Putamen (tissue), 1 donor: ENCODE measurements around the gene TDP2.
"Not testable (repeated sequence)": the region's sequence is repeated elsewhere in the genome, so short reads cannot be mapped to it uniquely, and the experiment has no call there.

ENCODE experiments used
- DNase-seq: peaks from one replicate; pipeline ENCODE4 v3.0.0-alpha.2; 2016; ENCODE audit warnings: low spot score

Gene TDP2

GRCh38 chr6:24646771-24647170 lies 19.9 kb downstream of the TDP2 start:
- DNase-seq, result no peak

- DNase-seq, result no peak
Observed at GRCh38 chr6:24644377-24644776, 22.3 kb downstream of the TDP2 start.

- no peak for DNase-seq
Observed at GRCh38 chr6:24643920-24644319, 22.8 kb downstream of the TDP2 start.

GRCh38 chr6:24642061-24642460 lies 24.6 kb downstream of the TDP2 start:
- no peak for DNase-seq

GRCh38 chr6:24640631-24641030 lies 26.1 kb downstream of the TDP2 start:
- not testable (repeated sequence) for DNase-seq

GRCh38 chr6:24640166-24640565 lies 26.5 kb downstream of the TDP2 start:
- DNase-seq, result no peak

GRCh38 chr6:24636681-24637080 lies 30.0 kb downstream of the TDP2 start:
- DNase-seq, result no peak

- DNase-seq, result no peak
Observed at GRCh38 chr6:24632573-24632972, 34.1 kb downstream of the TDP2 start.

- DNase-seq, result no peak
Observed at GRCh38 chr6:24631671-24632070, 35.0 kb downstream of the TDP2 start.

- no peak for DNase-seq
Observed at GRCh38 chr6:24630856-24631505, 35.7 kb downstream of the TDP2 start.

GRCh38 chr6:24621626-24622289 lies 44.9 kb downstream of the TDP2 start:
- no peak for DNase-seq

GRCh38 chr6:24620637-24621036 lies 46.1 kb downstream of the TDP2 start:
- DNase-seq, result no peak

- DNase-seq, result no peak
Observed at GRCh38 chr6:24619661-24620060, 47.0 kb downstream of the TDP2 start.

GRCh38 chr6:24614648-24615047 lies 52.1 kb downstream of the TDP2 start:
- DNase-seq, result no peak

GRCh38 chr6:24614043-24614420 lies 52.7 kb downstream of the TDP2 start:
- no peak for DNase-seq

GRCh38 chr6:24613361-24614042 lies 53.2 kb downstream of the TDP2 start:
- no peak for DNase-seq

GRCh38 chr6:24610672-24611071 lies 56.0 kb downstream of the TDP2 start:
- DNase-seq, result no peak

- no peak for DNase-seq
Observed at GRCh38 chr6:24607310-24608105, 59.2 kb downstream of the TDP2 start.

- no peak for DNase-seq
Observed at GRCh38 chr6:24606200-24606930, 60.3 kb downstream of the TDP2 start.

GRCh38 chr6:24603241-24603640 lies 63.5 kb downstream of the TDP2 start:
- DNase-seq, result no peak

GRCh38 chr6:24600903-24601302 lies 65.8 kb downstream of the TDP2 start:
- DNase-seq, result no peak
